Neuronal stem cell (in vitro differentiated cells): Measurements from ENCODE around the gene EIF3D.
A peak's percentile ranks its signal among the peaks of the same experiment; 100 is the strongest.

ENCODE experiments used
- DNase-seq: peaks from one replicate; pipeline ENCODE4 v3.0.0-alpha.2; 2013; ENCODE audit warnings: low spot score
- H2AFZ ChIP-seq: one replicate; pipeline ENCODE4 v1.6.1; 2013; ENCODE audit warnings: mild to moderate bottlenecking, low read length, inconsistent platforms
- H2AK5ac ChIP-seq: 2 replicates; pipeline ENCODE4 v1.6.1; 2013; ENCODE audit warnings: low read depth, mild to moderate bottlenecking, inconsistent platforms, low read length, moderate library complexity, mixed read lengths
- H2BK120ac ChIP-seq: 2 replicates; pipeline ENCODE4 v1.6.1; 2013; ENCODE audit warnings: low read depth, mild to moderate bottlenecking, inconsistent platforms, low read length, moderate library complexity, mixed read lengths
- H2BK12ac ChIP-seq: one replicate; pipeline ENCODE4 v1.6.1; 2013; ENCODE audit warnings: low read length, inconsistent platforms
- H2BK15ac ChIP-seq: 2 replicates; pipeline ENCODE4 v1.6.1; 2013; ENCODE audit warnings: mild to moderate bottlenecking, low read length, inconsistent platforms, mixed read lengths
- H2BK5ac ChIP-seq: one replicate; pipeline ENCODE4 v1.6.1; 2013; ENCODE audit warnings: inconsistent platforms, mild to moderate bottlenecking, low read length, moderate library complexity
- H3K14ac ChIP-seq: one replicate; pipeline ENCODE4 v1.6.1; 2013; ENCODE audit warnings: low read length, inconsistent platforms
- H3K18ac ChIP-seq: 2 replicates; pipeline ENCODE4 v1.6.1; 2013; ENCODE audit warnings: low read length, inconsistent platforms
- H3K23ac ChIP-seq: 2 replicates; pipeline ENCODE4 v1.6.1; 2013; ENCODE audit warnings: low read depth, mild to moderate bottlenecking, mixed read lengths, low read length, inconsistent platforms; ENCODE audit not compliant: poor library complexity
- H3K27ac ChIP-seq: replicated peaks from 3 replicates; pipeline ENCODE4 v1.5.1; 2013; ENCODE audit warnings: low read length, inconsistent platforms
- H3K27me3 ChIP-seq, 3 experiments: 2 replicates each; pipeline ENCODE4 v1.6.1; 2013; ENCODE audit warnings: low read length in 3 of 3, mild to moderate bottlenecking in 2 of 3, inconsistent platforms in 1 of 3, low read depth in 1 of 3, mixed read lengths in 1 of 3, moderate library complexity in 1 of 3; ENCODE audit not compliant: control insufficient read depth in 3 of 3, insufficient read depth in 3 of 3
- H3K36me3 ChIP-seq, 2 donors: replicated peaks in 1 of 2; 2 replicates each; pipeline ENCODE4 v1.6.1; 2013; ENCODE audit warnings: low read length in 2 of 2; ENCODE audit not compliant: control insufficient read depth in 2 of 2, insufficient read depth in 2 of 2
- H3K4ac ChIP-seq: 2 replicates; pipeline ENCODE4 v1.6.1; 2013; ENCODE audit warnings: inconsistent platforms, mild to moderate bottlenecking, low read length, moderate library complexity
- H3K4me1 ChIP-seq, 2 donors: 1 replicate in 1 of 2; 2 replicates in 1 of 2; pipeline ENCODE4 v1.6.1; 2013; ENCODE audit warnings: low read length in 2 of 2, low read depth in 1 of 2; ENCODE audit not compliant: control insufficient read depth in 2 of 2, insufficient read depth in 1 of 2
- H3K4me2 ChIP-seq: one replicate; pipeline ENCODE4 v1.6.1; 2013; ENCODE audit warnings: mild to moderate bottlenecking, low read length, inconsistent platforms; ENCODE audit not compliant: insufficient read depth, poor library complexity, severe bottlenecking
- H3K4me3 ChIP-seq, 2 donors: 2 replicates each; pipeline ENCODE4 v1.5.1; 2013; ENCODE audit warnings: low read length in 2 of 2, mild to moderate bottlenecking in 2 of 2, inconsistent platforms in 1 of 2, moderate library complexity in 1 of 2
- H3K79me1 ChIP-seq: one replicate; pipeline ENCODE4 v1.6.1; 2013; ENCODE audit warnings: low read depth, mild to moderate bottlenecking, inconsistent platforms, low read length, moderate library complexity
- H3K9ac ChIP-seq: one replicate; pipeline ENCODE4 v1.6.1; 2013; ENCODE audit warnings: mild to moderate bottlenecking, low read depth, low read length, inconsistent platforms; ENCODE audit not compliant: poor library complexity
- H3K9me3 ChIP-seq, 2 donors: replicated peaks in 1 of 2; 2 replicates each; pipeline versions ENCODE3 to v1.6.1; 2013; ENCODE audit warnings: low read length in 2 of 2, mild to moderate bottlenecking in 2 of 2, inconsistent platforms in 1 of 2, low read depth in 1 of 2, mixed read lengths in 1 of 2, moderate library complexity in 1 of 2; ENCODE audit not compliant: control insufficient read depth in 2 of 2, insufficient read depth in 1 of 2
- H4K8ac ChIP-seq: one replicate; pipeline ENCODE4 v1.6.1; 2013; ENCODE audit warnings: low read depth, mild to moderate bottlenecking, inconsistent platforms, low read length, moderate library complexity
- H4K91ac ChIP-seq: one replicate; pipeline ENCODE4 v1.6.1; 2013; ENCODE audit warnings: low read length, low read depth, mild to moderate bottlenecking, inconsistent platforms; ENCODE audit not compliant: poor library complexity
- WGBS, 2 donors: extraction: QIAGEN DNeasy Blood & Tissue Kit; methylation state at CpG; one replicate each; pipeline ENCODE4 v1.1.7; 2013; ENCODE audit warnings: missing lambda C conversion rate in 2 of 2, mixed read lengths in 1 of 2; ENCODE audit not compliant: insufficient read length in 2 of 2, insufficient replicate concordance in 1 of 2; ENCODE audit errors: extremely low coverage in 2 of 2; 5-methylcytosine and 5-hydroxymethylcytosine counted together

Gene EIF3D

DNA sequence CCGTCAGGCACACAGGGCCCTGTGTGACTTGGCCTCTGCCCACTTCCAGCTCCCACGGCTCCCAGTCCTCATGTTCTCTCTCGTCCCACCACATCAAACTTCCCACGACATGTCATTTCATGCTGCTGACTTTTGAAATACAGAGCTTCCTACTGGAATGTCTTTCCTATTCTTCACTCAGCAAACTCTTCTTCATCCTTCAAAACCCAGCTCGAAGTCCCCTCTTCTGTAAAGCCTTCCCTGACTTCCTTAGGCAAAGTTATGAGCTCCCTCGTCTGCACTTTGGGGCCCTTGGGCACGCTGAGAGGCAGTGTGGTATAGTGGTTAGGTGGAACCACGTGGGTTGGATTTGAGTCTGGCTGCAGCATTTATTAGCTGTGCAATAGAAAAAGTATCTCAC, 37.8 kb upstream of the EIF3D start:
- H3K4me1 ChIP-seq: peaks cover 7 to 9% of the 10 kb centered on the region in 2 donors
- H3K18ac ChIP-seq: peak overlapping the region; percentile 60
- no peaks in the 10 kb centered on the region for H3K9me3 ChIP-seq
- no peak overlapping the region for H2BK120ac ChIP-seq
- peaks cover 0 to 16% (median 0%) of the 10 kb centered on the region in 3 experiments for H3K27me3 ChIP-seq
- no peak overlapping the region for H3K27ac ChIP-seq
- no peak overlapping the region for H3K4me2 ChIP-seq
- H4K8ac ChIP-seq: no peak overlapping the region
- peak overlapping the region; percentile 82 for H4K91ac ChIP-seq
- H2AK5ac ChIP-seq: peak overlapping the region; percentile 82
- no peaks in the 10 kb centered on the region for H3K36me3 ChIP-seq
- no peak overlapping the region for H3K4ac ChIP-seq
- no peaks in the 10 kb centered on the region for H3K79me1 ChIP-seq
- H3K4me3 ChIP-seq: no peak overlapping the region
- no peak overlapping the region for H3K9ac ChIP-seq
- peak overlapping the region; percentile 53 for H2BK15ac ChIP-seq
- no peak overlapping the region for H2BK12ac ChIP-seq
- no peak overlapping the region for H2AFZ ChIP-seq
- H3K14ac ChIP-seq: no peak overlapping the region
- no peak overlapping the region for H3K23ac ChIP-seq
- no peak overlapping the region for H2BK5ac ChIP-seq
- WGBS, 2 donors: no CpG with 5 or more reads among the region's 8 CpGs
- no peak for DNase-seq

DNA sequence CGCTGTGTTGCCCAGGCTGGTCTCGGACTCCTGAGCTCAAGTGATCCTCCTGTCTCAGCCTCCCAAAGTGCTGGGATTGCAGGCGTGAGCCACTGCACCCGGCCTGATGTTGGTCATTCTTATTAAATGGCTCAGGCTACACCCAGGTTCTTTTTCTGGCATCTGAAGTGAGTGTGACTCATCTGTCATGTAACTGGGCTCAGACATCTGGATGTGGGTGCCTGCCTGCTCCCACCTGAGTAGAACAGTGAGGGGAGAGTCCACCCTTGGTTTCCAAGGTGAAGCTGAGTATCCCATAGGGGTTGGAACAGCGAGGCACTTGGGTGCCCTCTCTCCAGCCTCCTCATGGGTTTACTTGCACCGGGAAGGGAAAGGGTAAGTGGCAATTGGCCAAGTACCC, 36.7 kb upstream of the EIF3D start:
- peaks cover 0 to 16% (median 0%) of the 10 kb centered on the region in 3 experiments for H3K27me3 ChIP-seq
- DNase-seq: no peak
- no peak overlapping the region for H3K4me2 ChIP-seq
- no peak overlapping the region for H2BK120ac ChIP-seq
- no CpG with 5 or more reads among the region's 6 CpGs for WGBS, 2 donors
- H3K9me3 ChIP-seq: no peaks in the 10 kb centered on the region
- peaks cover 7 to 9% of the 10 kb centered on the region in 2 donors for H3K4me1 ChIP-seq
- no peak overlapping the region for H2BK5ac ChIP-seq
- H3K36me3 ChIP-seq: no peaks in the 10 kb centered on the region
- no peak overlapping the region for H4K91ac ChIP-seq
- no peak overlapping the region for H3K4me3 ChIP-seq
- no peak overlapping the region for H3K4ac ChIP-seq
- H3K14ac ChIP-seq: no peak overlapping the region
- no peaks in the 10 kb centered on the region for H3K79me1 ChIP-seq
- H3K9ac ChIP-seq: no peak overlapping the region
- no peak overlapping the region for H2BK12ac ChIP-seq
- no peak overlapping the region for H2AFZ ChIP-seq
- no peak overlapping the region for H3K23ac ChIP-seq
- no peak overlapping the region for H3K27ac ChIP-seq
- H2AK5ac ChIP-seq: no peak overlapping the region
- H4K8ac ChIP-seq: no peak overlapping the region
- no peak overlapping the region for H3K18ac ChIP-seq
- H2BK15ac ChIP-seq: no peak overlapping the region

DNA sequence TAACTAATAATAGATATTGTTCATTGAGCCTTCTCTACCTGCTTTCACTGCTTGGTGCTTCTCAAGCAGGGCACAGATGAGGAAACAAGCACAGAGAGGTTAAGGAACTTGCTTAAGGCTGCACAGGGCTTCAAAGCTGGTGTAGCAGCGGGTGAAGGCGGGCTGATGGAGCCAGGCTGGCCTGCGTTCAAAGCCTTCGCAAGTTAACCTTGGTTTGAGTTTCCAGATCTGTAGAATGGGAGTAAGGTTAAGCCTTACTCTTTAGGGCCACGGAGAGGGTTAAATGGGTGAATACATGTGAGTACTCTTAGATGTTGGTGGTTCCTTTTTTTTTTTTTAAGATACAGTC, 36.2 kb upstream of the EIF3D start:
- Histone ChIP-seq H2AK5ac (no peak overlapping the region), H4K8ac (no peak overlapping the region)

DNA sequence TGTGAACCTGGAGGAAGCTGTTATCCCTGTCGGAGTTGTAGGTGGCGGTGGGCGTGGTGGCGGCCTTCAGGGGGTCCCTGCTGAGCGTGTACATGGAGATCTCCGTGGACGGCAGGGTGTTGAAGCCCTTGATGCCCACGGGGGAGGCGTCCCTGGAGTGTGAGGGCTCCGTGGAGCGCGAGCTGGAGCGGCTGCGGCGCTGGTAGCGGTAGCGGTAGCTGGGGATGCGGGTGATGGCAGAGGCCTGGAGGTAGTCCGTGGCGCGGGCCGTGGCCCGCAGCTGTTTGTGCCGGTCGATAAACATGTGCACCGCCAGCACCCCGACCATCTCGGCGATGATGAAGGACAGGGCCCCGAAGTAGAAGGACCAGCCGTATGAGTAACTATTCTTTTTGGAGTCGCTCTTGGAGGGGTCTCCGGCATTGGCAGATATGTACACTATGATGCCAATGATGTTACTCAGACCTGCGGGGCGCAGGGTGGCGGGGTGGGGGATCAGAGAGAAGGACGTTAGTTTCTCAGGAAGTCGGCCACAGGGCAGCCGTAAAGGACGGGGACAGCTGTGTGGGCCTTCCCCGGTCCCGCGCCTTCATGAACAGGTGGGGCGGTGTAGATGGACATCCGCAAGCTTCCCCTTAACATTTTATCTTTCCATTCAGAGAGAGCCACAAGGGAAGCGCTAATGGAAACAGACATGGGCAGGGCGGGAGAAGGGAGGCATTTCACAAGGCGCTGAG, 35.6 kb upstream of the EIF3D start:
- WGBS, 2 donors: no CpG with 5 or more reads among the region's 48 CpGs
- Histone ChIP-seq H3K4me3 (no peak overlapping the region), H3K4me2 (no peak overlapping the region), H3K23ac (peak overlapping the region; percentile 69), H2BK5ac (no peak overlapping the region), H3K36me3 (no peaks in the 10 kb centered on the region), H3K79me1 (no peaks in the 10 kb centered on the region), H3K14ac (peak overlapping the region; percentile 87), H2BK15ac (peak overlapping the region; percentile 68), H3K27ac (no peak overlapping the region), H2AK5ac (peak overlapping the region; percentile 44), H3K27me3 (peaks cover 0 to 16% (median 0%) of the 10 kb centered on the region in 3 experiments), H3K4me1 (peaks cover 2 to 4% of the 10 kb centered on the region in 2 donors), H2AFZ (no peak overlapping the region), H3K18ac (peak overlapping the region; percentile 61), H3K4ac (no peak overlapping the region), H4K91ac (no peak overlapping the region), H3K9me3 (no peaks in the 10 kb centered on the region), H3K9ac (no peak overlapping the region), H2BK120ac (peak overlapping the region; percentile 53), H2BK12ac (no peak overlapping the region), H4K8ac (no peak overlapping the region)
- no peak for DNase-seq

More for the DNA sequence above, 36.2 kb upstream of the EIF3D start:
- DNase-seq: no peak
- Histone ChIP-seq H3K4me2 (no peak overlapping the region), H3K27ac (no peak overlapping the region), H3K18ac (no peak overlapping the region), H3K23ac (no peak overlapping the region), H3K27me3 (peaks cover 0 to 16% (median 0%) of the 10 kb centered on the region in 3 experiments), H2BK12ac (no peak overlapping the region), H3K36me3 (no peaks in the 10 kb centered on the region), H3K9ac (no peak overlapping the region), H3K9me3 (no peaks in the 10 kb centered on the region), H2BK15ac (no peak overlapping the region), H4K91ac (no peak overlapping the region), H3K4ac (no peak overlapping the region), H3K4me1 (peaks cover 6 to 7% of the 10 kb centered on the region in 2 donors), H2BK5ac (no peak overlapping the region), H3K79me1 (no peaks in the 10 kb centered on the region), H2BK120ac (no peak overlapping the region), H2AFZ (no peak overlapping the region), H3K14ac (no peak overlapping the region), H3K4me3 (no peak overlapping the region)
- WGBS, 2 donors: no CpG with 5 or more reads among the region's 5 CpGs
